ENCODE measurements around the gene SPOCK3.

DNA sequence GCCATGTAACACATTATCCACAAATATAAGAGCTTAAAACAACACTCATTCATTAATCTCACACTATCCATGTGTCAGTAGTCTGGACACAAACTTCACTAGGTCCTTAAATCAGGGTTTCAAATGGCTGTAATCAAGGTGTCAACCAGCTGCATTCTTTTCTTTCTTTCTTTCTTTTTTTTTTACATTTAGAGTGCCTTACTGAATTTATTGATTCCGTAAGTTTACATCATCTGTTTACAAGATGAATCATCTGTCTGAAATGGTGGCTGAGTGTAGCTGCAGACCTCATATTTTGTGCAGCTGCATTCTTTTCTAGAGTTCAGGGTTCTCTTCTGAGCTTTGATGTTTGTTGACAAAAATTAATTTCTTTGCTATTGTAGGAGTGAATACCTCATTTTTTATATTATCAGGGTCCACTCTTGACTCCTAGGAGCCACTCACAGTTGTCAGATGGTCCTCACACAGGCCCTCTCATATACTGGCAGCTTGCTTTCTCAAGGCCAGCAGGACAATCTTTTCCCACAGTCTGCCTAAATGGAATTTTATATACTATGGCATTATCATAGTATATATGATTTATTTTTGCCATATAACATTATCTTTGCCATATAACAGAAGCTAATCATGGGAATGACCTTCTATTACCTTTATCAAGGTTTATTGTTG is 37.8 kb downstream of the SPOCK3 start:
- TF ChIP-seq CTCF (IDR thresholded peaks at IDR 0.05), result no peak
- no peak for TF ChIP-seq POLR2A (IDR thresholded peaks at IDR 0.05)
